ENCODE measurements around the gene RASSF10. TPM values are rescaled to one million over a fixed set of nuclear protein-coding genes. Genes with fewer than 3 reads are reported as not detected.

Gene RASSF10
- total RNA-seq, 2 experiments from 2014 or later, result not detected

GRCh38 chr11:13011466-13012055 lies 2.4 kb downstream of the RASSF10 start:
- POLR2A ChIA-PET, result no interaction called here
- CTCF ChIA-PET, result interaction anchor here (1.0 kb wide), 1 partner anchor 19 kb away, joined by 3 read pairs; no protein-coding TSS in a partner anchor
- Mint-ChIP-seq H3K4me1 (ENCODE audit: low read depth) (peaks cover 5% of the 10 kb centered on the region), H3K36me3 (ENCODE audit: low read depth) (no peaks in the 10 kb centered on the region), H3K9me3 (ENCODE audit: insufficient read depth) (no peaks in the 10 kb centered on the region), H3K27ac (no peak overlapping the region), H3K27me3 (ENCODE audit: low read depth) (peaks cover 66% of the 10 kb centered on the region), H3K4me3 (no peak overlapping the region)
- DNase-seq, result no peak
- ATAC-seq, result no peak

GRCh38 chr11:13012056-13012661 lies 3.0 kb downstream of the RASSF10 start:
- ATAC-seq (no peak), DNase-seq (no peak)
- Mint-ChIP-seq H3K27ac (no peak overlapping the region), H3K4me3 (no peak overlapping the region), H3K27me3 (ENCODE audit: low read depth) (peaks cover 62% of the 10 kb centered on the region), H3K9me3 (ENCODE audit: insufficient read depth) (no peaks in the 10 kb centered on the region), H3K4me1 (ENCODE audit: low read depth) (peaks cover 5% of the 10 kb centered on the region), H3K36me3 (ENCODE audit: low read depth) (no peaks in the 10 kb centered on the region)
- CTCF ChIA-PET, result no interaction called here
- POLR2A ChIA-PET, result no interaction called here

GRCh38 chr11:13013054-13013488 lies 4.0 kb downstream of the RASSF10 start:
- POLR2A ChIA-PET, result no interaction called here
- CTCF ChIA-PET, result no interaction called here
- ATAC-seq, result no peak
- H3K9me3 Mint-ChIP-seq (ENCODE audit: insufficient read depth), result no peaks in the 10 kb centered on the region
- H3K27me3 Mint-ChIP-seq (ENCODE audit: low read depth), result peaks cover 54% of the 10 kb centered on the region
- H3K4me1 Mint-ChIP-seq (ENCODE audit: low read depth), result peaks cover 5% of the 10 kb centered on the region
- no peak for DNase-seq
- H3K36me3 Mint-ChIP-seq (ENCODE audit: low read depth), result no peaks in the 10 kb centered on the region
- no peak overlapping the region for H3K4me3 Mint-ChIP-seq
- H3K27ac Mint-ChIP-seq, result no peak overlapping the region

GRCh38 chr11:13015753-13016152 lies 6.6 kb downstream of the RASSF10 start:
- H3K27ac Mint-ChIP-seq, result no peak overlapping the region
- no peaks in the 10 kb centered on the region for H3K4me1 Mint-ChIP-seq (ENCODE audit: low read depth)
- no peaks in the 10 kb centered on the region for H3K9me3 Mint-ChIP-seq (ENCODE audit: insufficient read depth)
- ATAC-seq, result no peak
- no peaks in the 10 kb centered on the region for H3K36me3 Mint-ChIP-seq (ENCODE audit: low read depth)
- no peak for DNase-seq
- POLR2A ChIA-PET, result no interaction called here
- peaks cover 40% of the 10 kb centered on the region for H3K27me3 Mint-ChIP-seq (ENCODE audit: low read depth)
- no peak overlapping the region for H3K4me3 Mint-ChIP-seq
- CTCF ChIA-PET, result no interaction called here

GRCh38 chr11:13016415-13016814 lies 7.3 kb downstream of the RASSF10 start:
- Mint-ChIP-seq H3K4me3 (no peak overlapping the region), H3K4me1 (ENCODE audit: low read depth) (no peaks in the 10 kb centered on the region), H3K9me3 (ENCODE audit: insufficient read depth) (no peaks in the 10 kb centered on the region), H3K27me3 (ENCODE audit: low read depth) (peaks cover 40% of the 10 kb centered on the region), H3K36me3 (ENCODE audit: low read depth) (no peaks in the 10 kb centered on the region), H3K27ac (no peak overlapping the region)
- DNase-seq (no peak), ATAC-seq (no peak)
- ChIA-PET POLR2A (no interaction called here), CTCF (no interaction called here)

GRCh38 chr11:13019313-13019712 lies 10.2 kb downstream of the RASSF10 start:
- Mint-ChIP-seq H3K36me3 (ENCODE audit: low read depth) (no peaks in the 10 kb centered on the region), H3K4me3 (no peak overlapping the region), H3K27me3 (ENCODE audit: low read depth) (peaks cover 30% of the 10 kb centered on the region), H3K9me3 (ENCODE audit: insufficient read depth) (no peaks in the 10 kb centered on the region), H3K27ac (no peak overlapping the region), H3K4me1 (ENCODE audit: low read depth) (no peaks in the 10 kb centered on the region)
- ATAC-seq (no peak), DNase-seq (no peak)
- CTCF ChIA-PET, result no interaction called here
- POLR2A ChIA-PET, result no interaction called here

GRCh38 chr11:13023423-13023822 lies 14.3 kb downstream of the RASSF10 start:
- peaks cover 26% of the 10 kb centered on the region for H3K27me3 Mint-ChIP-seq (ENCODE audit: low read depth)
- no peak overlapping the region for H3K27ac Mint-ChIP-seq

GRCh38 chr11:13026722-13027121 lies 17.6 kb downstream of the RASSF10 start:
- CTCF ChIA-PET, result no interaction called here
- ATAC-seq, result no peak
- POLR2A ChIA-PET, result no interaction called here
- Mint-ChIP-seq H3K4me1 (ENCODE audit: low read depth) (no peaks in the 10 kb centered on the region), H3K36me3 (ENCODE audit: low read depth) (no peaks in the 10 kb centered on the region), H3K4me3 (no peak overlapping the region), H3K9me3 (ENCODE audit: insufficient read depth) (no peaks in the 10 kb centered on the region), H3K27ac (no peak overlapping the region), H3K27me3 (ENCODE audit: low read depth) (peaks cover 17% of the 10 kb centered on the region)
- no peak for DNase-seq

More at GRCh38 chr11:13023423-13023822, 14.3 kb downstream of the RASSF10 start:
- ChIA-PET CTCF (no interaction called here), POLR2A (no interaction called here)
- DNase-seq, result no peak
- ATAC-seq, result no peak
- Mint-ChIP-seq H3K9me3 (ENCODE audit: insufficient read depth) (no peaks in the 10 kb centered on the region), H3K4me3 (no peak overlapping the region), H3K4me1 (ENCODE audit: low read depth) (no peaks in the 10 kb centered on the region), H3K36me3 (ENCODE audit: low read depth) (no peaks in the 10 kb centered on the region)

- Mint-ChIP-seq H3K4me1 (ENCODE audit: low read depth) (no peaks in the 10 kb centered on the region), H3K27me3 (ENCODE audit: low read depth) (peaks cover 7% of the 10 kb centered on the region), H3K36me3 (ENCODE audit: low read depth) (no peaks in the 10 kb centered on the region), H3K4me3 (no peak overlapping the region), H3K27ac (no peak overlapping the region), H3K9me3 (ENCODE audit: insufficient read depth) (no peaks in the 10 kb centered on the region)
- DNase-seq, result no peak
- ATAC-seq, result no peak
- ChIA-PET CTCF (no interaction called here), POLR2A (no interaction called here)
Observed at GRCh38 chr11:13028322-13028721, 19.2 kb downstream of the RASSF10 start.

GRCh38 chr11:13029872-13030271 lies 20.8 kb downstream of the RASSF10 start:
- peaks cover 6% of the 10 kb centered on the region for H3K27me3 Mint-ChIP-seq (ENCODE audit: low read depth)
- ChIA-PET CTCF (no interaction called here), POLR2A (no interaction called here)
- no peak overlapping the region for H3K4me3 Mint-ChIP-seq
- H3K9me3 Mint-ChIP-seq (ENCODE audit: insufficient read depth), result no peaks in the 10 kb centered on the region
- ATAC-seq, result no peak
- DNase-seq, result no peak
- H3K4me1 Mint-ChIP-seq (ENCODE audit: low read depth), result no peaks in the 10 kb centered on the region
- H3K27ac Mint-ChIP-seq, result no peak overlapping the region
- no peaks in the 10 kb centered on the region for H3K36me3 Mint-ChIP-seq (ENCODE audit: low read depth)

GRCh38 chr11:13030857-13031256 lies 21.7 kb downstream of the RASSF10 start:
- no peak overlapping the region for H3K27ac Mint-ChIP-seq
- no peaks in the 10 kb centered on the region for H3K36me3 Mint-ChIP-seq (ENCODE audit: low read depth)
- H3K9me3 Mint-ChIP-seq (ENCODE audit: insufficient read depth), result no peaks in the 10 kb centered on the region
- H3K4me3 Mint-ChIP-seq, result no peak overlapping the region
- DNase-seq (no peak), ATAC-seq (no peak)
- CTCF ChIA-PET, result no interaction called here
- no peaks in the 10 kb centered on the region for H3K4me1 Mint-ChIP-seq (ENCODE audit: low read depth)
- H3K27me3 Mint-ChIP-seq (ENCODE audit: low read depth), result peaks cover 14% of the 10 kb centered on the region
- POLR2A ChIA-PET, result no interaction called here

GRCh38 chr11:13031349-13031748 lies 22.2 kb downstream of the RASSF10 start:
- no peak for ATAC-seq
- ChIA-PET CTCF (no interaction called here), POLR2A (no interaction called here)
- Mint-ChIP-seq H3K4me3 (no peak overlapping the region), H3K36me3 (ENCODE audit: low read depth) (no peaks in the 10 kb centered on the region), H3K27me3 (ENCODE audit: low read depth) (peaks cover 14% of the 10 kb centered on the region), H3K27ac (no peak overlapping the region), H3K9me3 (ENCODE audit: insufficient read depth) (no peaks in the 10 kb centered on the region), H3K4me1 (ENCODE audit: low read depth) (no peaks in the 10 kb centered on the region)
- no peak for DNase-seq
